DOHH2 (cell line): ENCODE data around the gene FBP1.

Experiments
- CTCF ChIP-seq: fragments of 200-600 bp; sonication (generic); IDR thresholded peaks from one replicate; pipeline ENCODE4 v1.5.1; 2014; ENCODE audit warnings: antibody characterized with exemption, mild to moderate bottlenecking, low read depth, low read length; ENCODE audit not compliant: poor library complexity, severe bottlenecking
- EZH2phosphoT487 ChIP-seq: fragments of 200-600 bp; sonication (generic); IDR thresholded peaks from 2 replicates; pipeline ENCODE4 v1.6.1; 2017; ENCODE audit warnings: borderline replicate concordance, mild to moderate bottlenecking, antibody characterized with exemption, low read length, moderate library complexity, mixed read lengths

- TF ChIP-seq CTCF (no peak), EZH2phosphoT487 (no peak)
Measured at GRCh38 chr9:94577036-94577435, 62.3 kb downstream of the FBP1 start.
